TTC549 (cell line): ENCODE measurements around the gene BOC.

Experiments
- FAIRE-seq: peaks from 2 replicates; lab custom pipeline; 2012; peaks lifted over from hg19 to GRCh38; lab: Jason Lieb, UNC

BOC gene

GRCh38 chr3:113287803-113288648, 76.7 kb downstream of the BOC start:
- no peak for FAIRE-seq

GRCh38 chr3:113288881-113289280, 77.5 kb downstream of the BOC start:
- no peak for FAIRE-seq

- no peak for FAIRE-seq
These were observed 80.2 kb downstream of the BOC start for GRCh38 chr3:113291572-113291971.

- no peak for FAIRE-seq
These were observed 81.6 kb downstream of the BOC start for GRCh38 chr3:113292933-113293332.

GRCh38 chr3:113293348-113293747, 82.0 kb downstream of the BOC start:
- FAIRE-seq = no peak

GRCh38 chr3:113295463-113295862, 84.1 kb downstream of the BOC start:
- FAIRE-seq = no peak

GRCh38 chr3:113297287-113297686, 85.9 kb downstream of the BOC start:
- FAIRE-seq = no peak

GRCh38 chr3:113297841-113298240, 86.5 kb downstream of the BOC start:
- no peak for FAIRE-seq

- no peak for FAIRE-seq
These were observed 89.2 kb downstream of the BOC start for GRCh38 chr3:113300596-113300995.

GRCh38 chr3:113304102-113304501, 92.7 kb downstream of the BOC start:
- FAIRE-seq = no peak

GRCh38 chr3:113304856-113305540, 93.6 kb downstream of the BOC start:
- no peak for FAIRE-seq

GRCh38 chr3:113310960-113311359, 99.6 kb downstream of the BOC start:
- no peak for FAIRE-seq

- no peak for FAIRE-seq
These were observed 101.1 kb downstream of the BOC start for GRCh38 chr3:113312416-113312815.

GRCh38 chr3:113314923-113315322, 103.6 kb downstream of the BOC start:
- FAIRE-seq = no peak

GRCh38 chr3:113329757-113330156, 118.4 kb downstream of the BOC start:
- FAIRE-seq = no peak

- FAIRE-seq = no peak
These were observed 119.4 kb downstream of the BOC start for GRCh38 chr3:113330742-113331141.

- FAIRE-seq = no peak
These were observed 119.8 kb downstream of the BOC start for GRCh38 chr3:113331187-113331586.
